MM.1S (cell line): ENCODE measurements around the gene RPUSD4.

Experiments
- EZH2 ChIP-seq: fragments of 300-600 bp; sonication (generic); optimal IDR thresholded peaks from 2 replicates; pipeline ENCODE3; 2017; ENCODE audit warnings: low read depth, mild to moderate bottlenecking, antibody characterized with exemption, low read length, mixed read lengths
- EZH2phosphoT487 ChIP-seq: fragments of 300-600 bp; sonication (generic); IDR thresholded peaks from 2 replicates; pipeline ENCODE4 v1.6.1; 2018; ENCODE audit warnings: antibody characterized with exemption, low read length
- TF ChIP-seq, protein P1 (sequence below): fragments of 300-600 bp; sonication (generic); IDR thresholded peaks from 2 replicates; pipeline ENCODE4 v1.5.1; 2016; ENCODE audit warnings: antibody characterized with exemption, low read length, mixed read lengths

DNA sequence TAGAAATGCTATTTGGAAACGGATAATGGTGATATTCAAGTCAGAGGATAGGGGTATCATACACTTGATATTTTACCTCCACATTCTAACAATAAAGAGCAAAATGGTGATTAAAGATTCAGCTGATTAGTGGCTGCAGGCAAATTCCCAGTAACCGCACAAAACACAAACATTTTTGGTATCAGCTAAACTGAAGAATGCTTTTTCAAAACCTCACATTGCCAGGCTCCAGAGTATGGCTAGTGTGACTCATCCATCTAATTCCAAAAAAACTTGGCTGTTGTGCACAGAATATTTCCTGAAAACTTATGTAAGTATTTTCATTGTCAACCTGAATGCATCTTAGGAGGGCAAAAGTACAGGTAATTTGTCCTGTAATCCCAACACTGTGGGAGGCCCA is 46.3 kb upstream of the RPUSD4 start:
- TF ChIP-seq EZH2: no peak
- TF ChIP-seq, protein P1, sequence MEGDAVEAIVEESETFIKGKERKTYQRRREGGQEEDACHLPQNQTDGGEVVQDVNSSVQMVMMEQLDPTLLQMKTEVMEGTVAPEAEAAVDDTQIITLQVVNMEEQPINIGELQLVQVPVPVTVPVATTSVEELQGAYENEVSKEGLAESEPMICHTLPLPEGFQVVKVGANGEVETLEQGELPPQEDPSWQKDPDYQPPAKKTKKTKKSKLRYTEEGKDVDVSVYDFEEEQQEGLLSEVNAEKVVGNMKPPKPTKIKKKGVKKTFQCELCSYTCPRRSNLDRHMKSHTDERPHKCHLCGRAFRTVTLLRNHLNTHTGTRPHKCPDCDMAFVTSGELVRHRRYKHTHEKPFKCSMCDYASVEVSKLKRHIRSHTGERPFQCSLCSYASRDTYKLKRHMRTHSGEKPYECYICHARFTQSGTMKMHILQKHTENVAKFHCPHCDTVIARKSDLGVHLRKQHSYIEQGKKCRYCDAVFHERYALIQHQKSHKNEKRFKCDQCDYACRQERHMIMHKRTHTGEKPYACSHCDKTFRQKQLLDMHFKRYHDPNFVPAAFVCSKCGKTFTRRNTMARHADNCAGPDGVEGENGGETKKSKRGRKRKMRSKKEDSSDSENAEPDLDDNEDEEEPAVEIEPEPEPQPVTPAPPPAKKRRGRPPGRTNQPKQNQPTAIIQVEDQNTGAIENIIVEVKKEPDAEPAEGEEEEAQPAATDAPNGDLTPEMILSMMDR: no peak
- TF ChIP-seq EZH2phosphoT487: no peak
